ENCODE results near the gene WNT2B.
A peak's percentile ranks its signal among the peaks of the same experiment; 100 is the strongest.

WNT2B gene

DNA sequence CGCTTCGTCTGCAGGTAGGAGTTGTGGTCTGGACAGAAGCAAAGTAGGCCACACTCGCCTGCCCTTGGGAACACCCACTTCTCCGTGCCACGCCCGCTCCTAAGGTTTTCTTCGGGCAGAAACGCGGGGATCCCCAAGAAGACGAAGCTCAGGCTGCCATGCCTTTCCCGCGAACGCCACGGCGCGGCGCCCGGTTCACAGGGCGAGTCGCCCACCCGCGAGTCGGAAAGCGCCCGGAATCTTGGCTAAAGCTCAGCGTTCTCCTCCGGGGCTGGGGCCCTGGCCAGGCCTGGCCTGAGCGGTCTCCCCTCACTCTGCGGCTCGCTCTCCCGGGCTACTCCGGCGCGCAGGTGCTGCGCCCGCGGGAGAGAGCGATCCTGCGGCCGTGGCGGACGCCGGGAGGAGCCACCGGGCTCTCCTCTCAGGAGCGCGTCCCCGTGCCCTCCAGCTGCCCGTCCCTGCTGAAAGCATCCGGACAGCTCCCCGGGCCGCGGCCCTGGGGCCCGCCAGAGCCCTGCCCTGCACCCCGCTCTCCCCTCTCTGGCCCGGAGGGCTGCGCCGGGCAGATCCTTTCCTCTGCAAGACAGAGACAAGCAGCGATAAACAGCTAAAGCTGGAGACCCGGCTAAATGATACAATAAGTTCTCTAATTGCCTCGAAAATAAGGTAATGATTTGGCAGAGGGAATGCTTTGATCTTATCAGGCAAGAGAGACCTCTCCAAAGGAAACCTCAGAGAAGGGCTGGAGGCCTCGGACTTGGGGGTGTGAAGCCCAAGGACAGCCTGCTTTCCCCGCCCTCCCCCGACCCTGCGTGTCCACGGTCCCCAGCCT, 6.7 kb upstream of the WNT2B start:
- H3K36me3 ChIP-seq = no peaks in the 10 kb centered on the region
- peaks cover 0 to 19% (median 0%) of the 10 kb centered on the region in 11 experiments; a peak in 5 of 22 replicates for H4K20me1 ChIP-seq
- peaks cover 57 to 74% (median 66%) of the 10 kb centered on the region in 11 experiments for H3K27me3 ChIP-seq
- peaks cover 0 to 5% (median 0%) of the 10 kb centered on the region in 11 experiments; a peak in 2 of 22 replicates for H3K9me3 ChIP-seq (replicated peaks in 1 of 11)
- H3K27ac ChIP-seq = no peak overlapping the region
- peak overlapping the region; percentile 28 to 66 (median 52); a peak in 19 of 20 replicates for H3K4me3 ChIP-seq
- peaks cover 0 to 26% (median 18%) of the 10 kb centered on the region in 10 experiments; a peak in 14 of 20 replicates for H3K4me1 ChIP-seq
- no peak for TF ChIP-seq Cebpa-rat (IDR thresholded peaks at IDR 0.05)
- H3K9ac ChIP-seq = peak overlapping the region in 3 of 11 experiments; percentile 30 to 53 (median 37); a peak in 3 of 22 replicates
- peak overlapping the region; percentile 48 to 80 (median 72) for H3K4me2 ChIP-seq

DNA sequence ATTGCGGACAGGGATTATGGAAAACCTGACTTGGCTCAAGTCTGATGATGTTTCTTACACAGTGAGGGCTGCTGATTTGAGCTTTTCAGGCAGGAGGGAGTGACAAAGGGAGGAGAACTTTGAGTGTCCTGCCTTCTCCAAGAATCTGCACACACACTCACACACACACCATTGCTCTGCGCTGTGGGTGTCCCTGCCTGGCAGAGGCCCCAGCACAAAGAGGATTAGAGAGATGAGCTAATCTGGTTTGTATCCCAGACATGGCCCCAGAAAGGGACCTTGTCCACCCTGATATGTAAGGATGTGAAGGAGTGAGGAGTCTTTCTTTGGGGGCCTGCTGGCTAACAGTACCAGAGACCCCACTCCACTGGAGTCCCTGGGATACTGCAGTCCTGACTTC, 5.9 kb upstream of the WNT2B start:
- H3K4me2 ChIP-seq = no peak overlapping the region
- TF ChIP-seq Cebpa-rat (IDR thresholded peaks at IDR 0.05) = no peak
- peaks cover 0 to 19% (median 0%) of the 10 kb centered on the region in 11 experiments; a peak in 5 of 22 replicates for H4K20me1 ChIP-seq
- no peak overlapping the region for H3K9ac ChIP-seq
- no peaks in the 10 kb centered on the region for H3K36me3 ChIP-seq
- H3K4me1 ChIP-seq = peaks cover 0 to 33% (median 23%) of the 10 kb centered on the region in 10 experiments; a peak in 18 of 20 replicates
- peaks cover 0 to 5% (median 0%) of the 10 kb centered on the region in 11 experiments; a peak in 2 of 22 replicates for H3K9me3 ChIP-seq (replicated peaks in 1 of 11)
- H3K27ac ChIP-seq = no peak overlapping the region
- H3K27me3 ChIP-seq = peaks cover 65 to 82% (median 74%) of the 10 kb centered on the region in 11 experiments
- H3K4me3 ChIP-seq = no peak overlapping the region

DNA sequence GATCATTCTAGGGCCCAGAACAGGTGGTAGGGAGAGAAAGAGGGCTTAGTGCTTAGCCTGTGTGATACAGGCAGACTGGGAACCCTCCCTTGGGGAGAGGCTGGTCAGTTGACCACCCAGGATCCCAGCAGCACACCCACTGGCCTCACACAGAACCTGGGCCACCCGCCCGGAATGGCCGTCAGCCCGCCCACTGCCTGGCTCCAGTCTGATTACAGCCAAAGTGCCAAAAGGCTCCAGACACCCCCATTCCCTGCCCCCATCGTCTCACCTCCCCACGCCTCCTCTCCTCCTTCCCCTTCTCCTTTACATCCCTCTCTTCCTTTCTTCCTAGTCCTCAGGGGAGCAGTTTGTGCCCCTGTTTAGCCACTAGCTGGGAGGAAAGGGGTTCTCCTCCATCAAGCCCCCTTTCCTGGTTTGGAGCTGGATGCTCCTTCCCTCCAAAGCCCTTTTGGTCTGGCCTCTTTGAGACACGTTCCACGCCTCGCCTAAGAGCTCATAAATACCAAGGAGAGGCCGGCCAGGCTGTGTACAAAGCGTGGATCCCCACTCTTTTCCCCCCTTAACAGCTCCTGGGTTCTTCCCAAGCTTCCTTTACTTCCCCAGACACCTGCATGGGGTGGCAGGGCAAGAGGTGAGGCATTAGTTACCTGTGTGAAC, 4.6 kb upstream of the WNT2B start:
- peaks cover 8 to 44% (median 34%) of the 10 kb centered on the region in 10 experiments; a peak in 18 of 20 replicates for H3K4me1 ChIP-seq
- H3K9me3 ChIP-seq (replicated peaks in 1 of 11) = peaks cover 0 to 10% (median 0%) of the 10 kb centered on the region in 11 experiments; a peak in 5 of 22 replicates
- H3K27me3 ChIP-seq = peaks cover 78 to 95% (median 87%) of the 10 kb centered on the region in 11 experiments
- no peak overlapping the region for H3K27ac ChIP-seq
- H4K20me1 ChIP-seq = peaks cover 0 to 24% (median 0%) of the 10 kb centered on the region in 11 experiments; a peak in 7 of 22 replicates
- H3K9ac ChIP-seq = no peak overlapping the region
- no peak overlapping the region for H3K4me3 ChIP-seq
- no peak for TF ChIP-seq Cebpa-rat (IDR thresholded peaks at IDR 0.05)
- H3K36me3 ChIP-seq = no peaks in the 10 kb centered on the region
- peak overlapping the region in 1 of 11 experiments; percentile 68; a peak in 4 of 22 replicates for H3K4me2 ChIP-seq

DNA sequence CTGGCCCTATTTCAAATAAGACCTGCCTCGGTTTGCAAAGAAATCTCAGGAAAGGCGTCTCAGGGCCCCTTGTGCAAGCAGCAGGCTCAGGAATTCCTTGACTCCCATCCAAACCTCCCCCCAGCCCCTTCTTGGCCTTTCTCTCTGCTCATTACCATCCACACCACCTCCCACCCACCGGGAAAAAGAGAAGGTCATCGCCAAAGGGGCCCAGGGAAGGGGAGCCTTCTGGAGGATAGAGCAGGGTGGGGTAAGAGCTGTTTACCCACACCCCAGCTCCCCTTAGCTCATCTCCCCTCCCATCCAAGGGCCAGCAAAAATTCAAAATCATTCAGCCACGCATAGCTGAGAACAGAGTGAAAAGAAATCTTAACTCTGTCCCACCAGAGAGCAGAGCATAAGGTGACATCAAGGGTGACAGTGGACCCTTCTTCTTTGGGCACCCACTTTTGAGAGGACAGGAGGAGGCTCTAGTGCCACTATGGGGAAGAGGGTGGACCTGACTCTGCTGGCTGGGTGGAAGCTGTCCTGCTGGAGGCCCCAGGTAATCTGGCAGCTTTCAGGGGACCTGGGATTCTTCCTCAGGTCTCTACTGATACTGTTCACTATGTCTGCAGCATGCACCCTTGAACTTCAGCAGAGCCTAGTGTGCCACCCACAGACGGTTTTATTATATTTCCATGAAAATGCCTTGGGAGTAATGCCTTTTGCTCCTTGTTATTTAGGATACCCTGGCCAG, 3.9 kb upstream of the WNT2B start:
- peaks cover 8 to 44% (median 34%) of the 10 kb centered on the region in 10 experiments; a peak in 18 of 20 replicates for H3K4me1 ChIP-seq
- H3K27me3 ChIP-seq = peaks cover 82 to 99% (median 89%) of the 10 kb centered on the region in 11 experiments
- no peak for TF ChIP-seq Cebpa-rat (IDR thresholded peaks at IDR 0.05)
- no peak overlapping the region for H3K4me3 ChIP-seq
- no peaks in the 10 kb centered on the region for H3K36me3 ChIP-seq
- H3K9me3 ChIP-seq (replicated peaks in 1 of 11) = peaks cover 0 to 14% (median 0%) of the 10 kb centered on the region in 11 experiments; a peak in 5 of 22 replicates
- no peak overlapping the region for H3K9ac ChIP-seq
- H3K4me2 ChIP-seq = peak overlapping the region in 8 of 11 experiments; percentile 24 to 68 (median 55); a peak in 13 of 22 replicates
- H3K27ac ChIP-seq = no peak overlapping the region
- peaks cover 0 to 30% (median 0%) of the 10 kb centered on the region in 11 experiments; a peak in 7 of 22 replicates for H4K20me1 ChIP-seq

DNA sequence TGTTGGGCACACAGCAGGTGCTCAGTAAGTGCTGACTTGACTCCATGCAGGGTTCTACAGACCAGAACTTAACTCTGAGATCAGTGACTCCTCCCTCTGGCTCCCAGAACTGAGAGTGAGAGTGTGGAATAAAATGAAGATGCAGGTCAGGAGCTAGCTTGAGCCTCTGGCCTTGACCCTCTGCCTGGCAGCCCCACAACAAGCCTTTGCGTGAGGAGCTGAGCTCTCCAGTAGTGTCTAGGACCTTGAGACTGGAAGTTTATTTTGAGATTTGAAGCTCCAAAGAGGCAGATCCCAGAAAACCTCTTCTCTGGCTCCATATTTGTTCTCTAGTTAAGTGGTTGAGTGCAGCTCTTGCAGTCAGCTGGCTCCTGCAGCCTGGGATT, 3.4 kb upstream of the WNT2B start:
- Histone ChIP-seq H3K9ac (no peak overlapping the region), H3K27ac (no peak overlapping the region), H3K4me2 (peak overlapping the region in 8 of 11 experiments; percentile 24 to 68 (median 55); a peak in 15 of 22 replicates)

DNA sequence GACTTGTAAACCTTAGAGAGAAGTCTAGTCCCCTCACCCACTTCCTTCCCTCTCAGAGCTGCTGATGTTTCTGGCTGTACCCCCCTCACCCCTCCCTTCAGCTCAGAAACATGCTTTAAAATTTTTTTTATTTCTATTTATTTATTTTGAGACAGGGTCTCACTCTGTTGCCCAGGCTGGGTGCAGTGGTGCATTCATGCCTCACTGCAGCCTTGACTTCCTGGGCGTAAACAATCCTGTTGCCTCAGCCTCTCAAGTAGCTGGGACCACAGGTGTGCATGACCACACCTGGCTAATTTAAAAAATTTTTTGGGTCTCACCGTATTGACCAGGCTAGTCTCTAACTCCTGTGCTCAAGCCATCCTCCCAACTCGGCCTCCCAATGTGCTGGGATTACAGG, 2.9 kb upstream of the WNT2B start:
- TF ChIP-seq Cebpa-rat (IDR thresholded peaks at IDR 0.05) = no peak
- peaks cover 8 to 44% (median 34%) of the 10 kb centered on the region in 10 experiments; a peak in 18 of 20 replicates for H3K4me1 ChIP-seq
- H3K4me2 ChIP-seq = peak overlapping the region in 8 of 11 experiments; percentile 24 to 68 (median 55); a peak in 15 of 22 replicates
- H3K9me3 ChIP-seq (replicated peaks in 1 of 11) = peaks cover 0 to 14% (median 0%) of the 10 kb centered on the region in 11 experiments; a peak in 5 of 22 replicates
- no peak overlapping the region for H3K9ac ChIP-seq
- no peak overlapping the region for H3K27ac ChIP-seq
- H4K20me1 ChIP-seq = peaks cover 0 to 30% (median 0%) of the 10 kb centered on the region in 11 experiments; a peak in 7 of 22 replicates
- peaks cover 79 to 99% (median 91%) of the 10 kb centered on the region in 11 experiments for H3K27me3 ChIP-seq
- H3K4me3 ChIP-seq = no peak overlapping the region
- no peaks in the 10 kb centered on the region for H3K36me3 ChIP-seq

More for the DNA sequence above, 3.4 kb upstream of the WNT2B start:
- H3K36me3 ChIP-seq = no peaks in the 10 kb centered on the region
- H3K9me3 ChIP-seq (replicated peaks in 1 of 11) = peaks cover 0 to 14% (median 0%) of the 10 kb centered on the region in 11 experiments; a peak in 5 of 22 replicates
- peaks cover 8 to 44% (median 34%) of the 10 kb centered on the region in 10 experiments; a peak in 18 of 20 replicates for H3K4me1 ChIP-seq
- peaks cover 84 to 99% (median 91%) of the 10 kb centered on the region in 11 experiments for H3K27me3 ChIP-seq
- H3K4me3 ChIP-seq = no peak overlapping the region
- peaks cover 0 to 30% (median 0%) of the 10 kb centered on the region in 11 experiments; a peak in 7 of 22 replicates for H4K20me1 ChIP-seq
- TF ChIP-seq Cebpa-rat (IDR thresholded peaks at IDR 0.05) = no peak

DNA sequence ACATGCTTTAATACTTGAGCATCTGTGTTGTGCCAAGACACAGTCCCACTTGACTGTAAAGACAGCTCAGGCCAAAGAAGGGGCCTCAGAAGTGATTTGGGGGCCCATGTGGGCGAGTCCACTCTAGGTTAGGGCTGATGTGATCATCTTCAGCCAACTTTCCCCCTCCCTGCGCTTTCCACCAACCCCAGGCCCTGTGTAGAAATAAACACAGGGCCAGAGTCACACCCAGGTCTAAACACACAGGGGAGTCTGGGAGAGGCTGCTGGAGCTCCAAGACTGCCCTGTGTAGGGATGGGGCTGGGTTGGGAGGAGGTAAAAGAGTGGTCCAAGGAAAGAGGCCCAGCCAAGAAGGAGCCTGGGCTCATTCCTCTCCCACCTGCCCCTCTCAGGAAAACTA, 2.5 kb upstream of the WNT2B start:
- H3K4me3 ChIP-seq = no peak overlapping the region
- H3K27ac ChIP-seq = no peak overlapping the region
- peaks cover 0 to 30% (median 0%) of the 10 kb centered on the region in 11 experiments; a peak in 7 of 22 replicates for H4K20me1 ChIP-seq
- TF ChIP-seq Cebpa-rat (IDR thresholded peaks at IDR 0.05) = no peak
- no peak overlapping the region for H3K9ac ChIP-seq
- H3K4me1 ChIP-seq = peaks cover 8 to 44% (median 34%) of the 10 kb centered on the region in 10 experiments; a peak in 18 of 20 replicates
- peaks cover 75 to 97% (median 86%) of the 10 kb centered on the region in 11 experiments for H3K27me3 ChIP-seq
- peak overlapping the region in 8 of 11 experiments; percentile 24 to 68 (median 55); a peak in 13 of 22 replicates for H3K4me2 ChIP-seq
- H3K36me3 ChIP-seq = no peaks in the 10 kb centered on the region
- H3K9me3 ChIP-seq (replicated peaks in 1 of 11) = peaks cover 0 to 14% (median 0%) of the 10 kb centered on the region in 11 experiments; a peak in 5 of 22 replicates

DNA sequence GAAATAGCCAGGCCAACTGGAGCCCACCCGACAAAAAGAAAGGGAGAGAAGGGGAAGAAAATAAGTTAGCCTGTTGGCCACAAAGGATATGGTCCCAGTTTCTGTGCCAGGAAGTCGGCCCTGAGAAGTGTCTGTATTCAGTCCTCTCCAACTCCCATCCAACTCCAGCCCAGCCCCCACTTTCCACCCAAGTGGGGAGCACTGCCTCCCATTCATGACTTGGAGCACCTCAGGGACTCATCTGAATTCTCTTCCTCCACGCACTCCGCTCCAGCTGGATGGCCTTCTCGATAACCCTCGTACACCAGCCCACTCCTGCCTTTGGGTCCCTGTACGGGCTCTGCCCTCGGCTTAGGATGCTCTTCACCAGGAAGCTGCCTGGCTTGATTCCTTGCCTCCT, 2.0 kb upstream of the WNT2B start:
- Histone ChIP-seq H3K4me1 (peaks cover 8 to 42% (median 34%) of the 10 kb centered on the region in 10 experiments; a peak in 18 of 20 replicates), H3K4me3 (no peak overlapping the region), H3K27me3 (peaks cover 71 to 96% (median 82%) of the 10 kb centered on the region in 11 experiments), H3K36me3 (no peaks in the 10 kb centered on the region), H4K20me1 (peaks cover 0 to 29% (median 0%) of the 10 kb centered on the region in 11 experiments; a peak in 7 of 22 replicates), H3K9ac (no peak overlapping the region), H3K4me2 (peak overlapping the region in 2 of 11 experiments; percentile 56 to 59; a peak in 2 of 22 replicates), H3K27ac (no peak overlapping the region), H3K9me3 (replicated peaks in 1 of 11) (peaks cover 0 to 14% (median 0%) of the 10 kb centered on the region in 11 experiments; a peak in 5 of 22 replicates)
- no peak for TF ChIP-seq Cebpa-rat (IDR thresholded peaks at IDR 0.05)

Measured in BLaER1 treated with 17β-estradiol and CSF1 and Interleukin-3, amounts not matched to agents 10 nM and 100 nM (cell line).